ENCODE measurements around the gene PDHB. TPM values are rescaled to one million over a fixed set of nuclear protein-coding genes. Genes with fewer than 3 reads are reported as not detected.

Gene PDHB
- total RNA-seq, 1 donor from 2014 or later, result 76.1 TPM

DNA sequence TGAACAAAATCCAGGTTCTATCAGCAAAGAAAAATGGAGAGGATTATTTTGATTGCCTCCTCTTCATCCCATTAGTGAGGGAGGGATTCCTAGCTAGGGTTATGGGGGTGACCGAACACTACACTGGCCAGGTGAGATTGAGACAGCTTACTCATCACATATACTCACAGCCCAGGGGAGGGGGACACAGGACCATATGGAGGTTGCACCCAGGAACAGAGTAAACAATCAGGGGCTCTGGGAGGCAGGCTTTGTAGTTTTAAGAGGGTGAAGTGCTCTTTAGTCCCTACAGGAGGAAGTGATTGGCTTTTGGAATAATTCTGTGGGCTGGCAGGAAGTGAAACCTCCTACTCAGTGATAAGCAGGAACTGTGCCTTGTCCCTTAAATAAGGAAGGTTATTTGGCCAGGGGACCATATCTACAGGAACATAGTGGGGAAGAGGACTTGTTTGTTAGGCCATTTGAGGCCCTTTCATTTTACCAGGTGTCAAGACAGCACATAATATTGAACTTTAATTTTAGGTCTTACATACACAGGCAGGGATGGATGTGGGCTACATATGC, 40.8 kb upstream of the PDHB start:
- intact Hi-C loops (cut with DNase I), result no loop called here
- TF ChIP-seq POLR2AphosphoS5 (IDR thresholded peaks at IDR 0.05; ENCODE audit: insufficient read depth in 1 of 2, low read depth in 1 of 2) (no peak), POLR2A (IDR thresholded peaks at IDR 0.05) (no peak)
- TF ChIP-seq, protein P1, sequence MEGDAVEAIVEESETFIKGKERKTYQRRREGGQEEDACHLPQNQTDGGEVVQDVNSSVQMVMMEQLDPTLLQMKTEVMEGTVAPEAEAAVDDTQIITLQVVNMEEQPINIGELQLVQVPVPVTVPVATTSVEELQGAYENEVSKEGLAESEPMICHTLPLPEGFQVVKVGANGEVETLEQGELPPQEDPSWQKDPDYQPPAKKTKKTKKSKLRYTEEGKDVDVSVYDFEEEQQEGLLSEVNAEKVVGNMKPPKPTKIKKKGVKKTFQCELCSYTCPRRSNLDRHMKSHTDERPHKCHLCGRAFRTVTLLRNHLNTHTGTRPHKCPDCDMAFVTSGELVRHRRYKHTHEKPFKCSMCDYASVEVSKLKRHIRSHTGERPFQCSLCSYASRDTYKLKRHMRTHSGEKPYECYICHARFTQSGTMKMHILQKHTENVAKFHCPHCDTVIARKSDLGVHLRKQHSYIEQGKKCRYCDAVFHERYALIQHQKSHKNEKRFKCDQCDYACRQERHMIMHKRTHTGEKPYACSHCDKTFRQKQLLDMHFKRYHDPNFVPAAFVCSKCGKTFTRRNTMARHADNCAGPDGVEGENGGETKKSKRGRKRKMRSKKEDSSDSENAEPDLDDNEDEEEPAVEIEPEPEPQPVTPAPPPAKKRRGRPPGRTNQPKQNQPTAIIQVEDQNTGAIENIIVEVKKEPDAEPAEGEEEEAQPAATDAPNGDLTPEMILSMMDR (IDR thresholded peaks at IDR 0.05), result no peak
- Histone ChIP-seq H3K4me3 (no peak overlapping the region), H3K36me3 (no peaks in the 10 kb centered on the region), H3K27me3 (no peaks in the 10 kb centered on the region), H3K4me1 (peaks cover 18% of the 10 kb centered on the region), H3K27ac (no peak overlapping the region), H3K9me3 (no peaks in the 10 kb centered on the region)
- no peak for DNase-seq (ENCODE audit: extremely low spot score in 2 of 2)

DNA sequence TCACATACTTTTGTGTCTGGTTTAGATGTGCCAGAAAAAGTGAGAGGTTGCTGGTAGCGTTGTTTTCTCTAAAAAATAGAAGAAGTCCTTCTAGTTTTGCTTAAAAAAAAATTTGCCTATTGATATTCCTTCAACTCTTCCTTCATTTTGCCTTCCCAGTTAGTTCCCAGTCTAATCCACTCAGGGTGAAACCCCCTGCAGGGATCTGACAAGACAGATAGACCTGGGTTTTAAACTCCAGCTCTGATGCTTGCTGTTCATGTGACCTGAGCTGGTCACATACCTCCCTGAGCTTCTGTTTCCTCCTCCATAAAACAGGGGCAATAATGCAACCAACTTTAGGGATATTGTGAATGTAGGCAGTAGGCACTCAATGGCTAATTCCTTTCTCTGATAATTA, 39.6 kb upstream of the PDHB start:
- TF ChIP-seq POLR2A (IDR thresholded peaks at IDR 0.05) (no peak), POLR2AphosphoS5 (IDR thresholded peaks at IDR 0.05; ENCODE audit: insufficient read depth in 1 of 2, low read depth in 1 of 2) (no peak)
- TF ChIP-seq, protein P1 (IDR thresholded peaks at IDR 0.05), result no peak
- intact Hi-C loops (cut with DNase I), result no loop called here

DNA sequence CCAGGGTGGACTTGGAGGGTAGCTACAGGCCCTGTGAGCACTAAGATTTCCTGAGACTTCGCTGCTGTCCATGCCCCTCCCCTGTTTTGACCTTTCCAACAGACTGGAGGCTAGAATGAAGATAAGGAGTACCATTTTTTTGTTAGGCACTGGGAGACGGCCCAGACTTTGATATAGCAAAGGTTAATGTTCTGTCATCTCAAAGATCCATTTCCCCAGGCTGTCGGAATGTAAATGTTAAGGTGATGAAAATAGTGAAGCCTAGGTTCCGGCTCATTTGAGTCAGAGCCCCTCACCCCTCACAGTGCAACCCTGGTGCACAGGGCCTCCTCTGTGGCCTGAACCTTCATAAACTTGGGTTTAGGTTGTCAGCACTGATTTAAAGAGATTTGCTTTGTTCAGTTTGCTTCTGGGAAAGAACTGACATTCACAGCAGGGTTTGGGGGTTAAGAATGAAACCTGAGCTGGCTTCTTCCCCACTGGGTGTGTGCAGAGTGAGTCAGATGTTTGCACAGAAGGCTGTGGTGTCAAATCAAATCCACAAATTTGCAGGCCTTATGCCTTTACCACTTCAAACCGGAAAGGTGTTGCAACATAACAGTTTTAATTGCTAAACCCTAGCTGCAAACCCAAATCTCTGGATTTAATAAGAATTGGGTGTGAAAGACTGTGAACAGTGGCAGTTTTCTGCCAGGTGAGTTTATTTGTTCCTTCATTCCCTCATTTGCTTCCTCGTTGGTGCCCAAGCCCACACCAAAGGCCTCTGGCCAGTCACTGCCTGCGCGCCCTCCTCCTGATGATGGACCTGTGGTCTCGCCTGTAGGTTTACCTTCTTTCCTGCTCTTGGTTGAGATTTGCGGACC, 37.6 kb upstream of the PDHB start:
- Histone ChIP-seq H3K9me3 (no peaks in the 10 kb centered on the region), H3K4me1 (peaks cover 18% of the 10 kb centered on the region), H3K27me3 (no peaks in the 10 kb centered on the region), H3K27ac (no peak overlapping the region), H3K36me3 (no peaks in the 10 kb centered on the region), H3K4me3 (no peak overlapping the region)
- DNase-seq (ENCODE audit: extremely low spot score in 2 of 2), result no peak
- TF ChIP-seq POLR2AphosphoS5 (IDR thresholded peaks at IDR 0.05; ENCODE audit: insufficient read depth in 1 of 2, low read depth in 1 of 2) (peak in 1 of 2 donors; percentile 72), POLR2A (IDR thresholded peaks at IDR 0.05) (no peak)
- intact Hi-C loops (cut with DNase I), result no loop called here

More for the DNA sequence above, 39.6 kb upstream of the PDHB start:
- Histone ChIP-seq H3K36me3 (no peaks in the 10 kb centered on the region), H3K4me3 (no peak overlapping the region), H3K4me1 (peaks cover 18% of the 10 kb centered on the region), H3K27me3 (no peaks in the 10 kb centered on the region), H3K9me3 (no peaks in the 10 kb centered on the region), H3K27ac (no peak overlapping the region)
- DNase-seq (ENCODE audit: extremely low spot score in 2 of 2), result no peak

DNA sequence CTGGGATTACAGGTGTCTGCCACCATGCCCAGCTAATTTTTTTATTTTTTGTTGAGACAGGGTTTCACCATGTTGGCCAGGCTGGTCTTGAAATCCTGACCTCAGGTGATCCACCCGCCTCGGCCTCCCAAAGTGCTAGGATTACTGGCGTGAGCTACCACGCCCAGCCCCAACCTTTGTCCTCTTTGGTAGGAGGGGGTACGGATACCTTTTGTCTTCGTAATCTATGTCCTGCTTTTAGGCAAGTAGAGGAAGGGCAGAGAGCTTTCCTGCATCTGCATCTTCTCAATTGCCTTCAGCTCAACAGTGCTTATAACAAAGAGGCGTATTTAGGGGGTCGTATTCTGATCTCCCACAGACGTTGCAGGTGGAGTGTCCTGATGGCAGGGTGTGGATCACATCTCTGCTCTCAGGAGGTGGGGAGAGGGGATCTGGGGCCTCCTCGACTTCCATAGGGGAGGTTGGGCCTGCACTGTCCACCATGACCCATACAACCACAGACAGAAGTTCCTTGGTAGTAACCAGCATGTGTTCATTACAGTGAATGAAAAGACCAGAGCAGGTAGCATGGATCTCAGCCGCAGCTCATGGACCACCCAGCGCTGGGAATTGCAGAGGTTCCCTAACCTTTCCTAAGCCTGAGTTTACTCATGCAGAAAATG, 36.9 kb upstream of the PDHB start:
- H3K4me1 ChIP-seq, result peaks cover 18% of the 10 kb centered on the region
- DNase-seq (ENCODE audit: extremely low spot score in 2 of 2), result no peak
- no peak overlapping the region for H3K4me3 ChIP-seq
- TF ChIP-seq, protein P1 (IDR thresholded peaks at IDR 0.05), result no peak
- no peak for TF ChIP-seq POLR2AphosphoS5 (IDR thresholded peaks at IDR 0.05; ENCODE audit: insufficient read depth in 1 of 2, low read depth in 1 of 2)
- TF ChIP-seq POLR2A (IDR thresholded peaks at IDR 0.05), result no peak
- H3K27me3 ChIP-seq, result no peaks in the 10 kb centered on the region
- H3K27ac ChIP-seq, result no peak overlapping the region
- H3K36me3 ChIP-seq, result no peaks in the 10 kb centered on the region
- H3K9me3 ChIP-seq, result no peaks in the 10 kb centered on the region
- intact Hi-C loops (cut with DNase I), result no loop called here

DNA sequence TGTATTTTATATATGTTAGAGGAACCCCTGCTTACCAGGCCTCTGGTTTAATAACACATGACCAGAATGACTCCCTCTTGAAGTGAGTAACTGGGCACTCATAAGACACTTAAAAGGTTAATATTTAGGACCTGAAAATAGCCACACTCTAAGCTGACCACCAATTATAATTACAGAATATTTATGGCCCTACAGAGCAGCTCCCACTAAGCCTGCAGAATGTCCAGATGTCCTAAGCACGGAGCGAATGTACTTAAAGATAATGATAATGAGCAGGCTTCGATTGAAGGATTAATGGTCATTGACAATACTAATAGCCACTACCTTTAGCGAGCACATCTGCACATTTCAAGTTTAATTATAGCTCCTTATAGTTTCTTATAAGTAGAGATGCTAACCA, 35.5 kb upstream of the PDHB start:
- DNase-seq (ENCODE audit: extremely low spot score in 2 of 2), result no peak
- Histone ChIP-seq H3K36me3 (no peaks in the 10 kb centered on the region), H3K4me1 (peaks cover 19% of the 10 kb centered on the region), H3K4me3 (no peak overlapping the region), H3K27me3 (no peaks in the 10 kb centered on the region), H3K27ac (no peak overlapping the region), H3K9me3 (no peaks in the 10 kb centered on the region)
- intact Hi-C loops (cut with DNase I), result no loop called here
- TF ChIP-seq POLR2A (IDR thresholded peaks at IDR 0.05) (no peak), POLR2AphosphoS5 (IDR thresholded peaks at IDR 0.05; ENCODE audit: insufficient read depth in 1 of 2, low read depth in 1 of 2) (no peak)
- TF ChIP-seq, protein P1 (IDR thresholded peaks at IDR 0.05), result no peak

All from vagina (tissue), 2 donors.